SK-N-SH treated with all-trans-retinoic acid at 6 μM for 48 hours (cell line): ENCODE data around the gene EFCAB9.

ENCODE experiments used
- BACH2 ChIP-seq: fragments of 250-450 bp; sonication (Bioruptor Pico); IDR thresholded peaks from 2 replicates; pipeline ENCODE4 v1.9.0; 2021; ENCODE audit warnings: mild to moderate bottlenecking, borderline replicate concordance
- CSDC2 ChIP-seq: fragments of 250-450 bp; sonication (Bioruptor Pico); IDR thresholded peaks from 2 replicates; pipeline ENCODE4 v1.5.0; 2020; ENCODE audit warnings: mild to moderate bottlenecking, moderate library complexity
- ESRRG ChIP-seq: fragments of 250-450 bp; sonication (Bioruptor Pico); IDR thresholded peaks from 2 replicates; pipeline ENCODE4 v1.6.1; 2021; ENCODE audit warnings: mild to moderate bottlenecking
- RARB ChIP-seq: fragments of 250-450 bp; sonication (Bioruptor Pico); IDR thresholded peaks from 2 replicates; pipeline ENCODE4 v1.8.0; 2021; ENCODE audit warnings: mild to moderate bottlenecking, moderate library complexity
- TCF4 ChIP-seq: fragments of 250-450 bp; sonication (Bioruptor Pico); IDR thresholded peaks from 2 replicates; pipeline ENCODE4 v1.8.0; 2021; ENCODE audit warnings: mild to moderate bottlenecking, moderate library complexity, borderline replicate concordance
- TOX ChIP-seq: fragments of 250-450 bp; sonication (Bioruptor Pico); IDR thresholded peaks from 2 replicates; pipeline ENCODE4 v1.8.0; 2021; ENCODE audit warnings: mild to moderate bottlenecking, moderate library complexity, borderline replicate concordance
- ZNF70 ChIP-seq: fragments of 450-650 bp; formaldehyde crosslinking; IDR thresholded peaks from 2 replicates; pipeline ENCODE4 v1.5.0; 2020; ENCODE audit warnings: mild to moderate bottlenecking, moderate library complexity
- TF ChIP-seq, protein P1 (sequence below): fragments of 250-450 bp; sonication (Bioruptor Pico); IDR thresholded peaks from 2 replicates; pipeline ENCODE4 v1.8.0; 2020; ENCODE audit warnings: mild to moderate bottlenecking, moderate library complexity, borderline replicate concordance

DNA sequence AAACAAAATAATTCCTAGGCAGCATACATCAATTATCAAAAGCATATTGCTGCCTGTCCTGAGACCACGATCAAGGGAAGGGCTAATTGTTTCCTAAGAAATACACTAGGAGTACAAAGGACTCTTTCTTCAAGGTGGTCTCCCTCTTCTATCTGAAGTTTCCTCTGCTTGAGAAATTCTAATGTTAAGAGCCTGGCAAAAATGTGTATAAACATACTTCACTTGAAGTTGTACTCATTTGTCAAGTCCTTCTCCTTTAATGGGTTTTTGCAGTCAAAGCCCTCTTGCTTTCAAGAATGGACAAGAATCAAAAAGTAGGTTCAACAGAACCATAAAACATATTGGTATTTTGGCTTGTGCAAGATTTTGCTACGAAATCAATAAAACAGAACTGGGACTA lies 58.5 kb downstream of the EFCAB9 start:
- TF ChIP-seq TOX (CRISPR knock-in tag) = no peak
- no peak for TF ChIP-seq CSDC2 (CRISPR knock-in tag)
- TF ChIP-seq RARB (CRISPR knock-in tag) = no peak
- no peak for TF ChIP-seq BACH2 (CRISPR knock-in tag)
- TF ChIP-seq TCF4 (CRISPR knock-in tag) = no peak
- TF ChIP-seq ZNF70 (CRISPR knock-in tag) = no peak
- TF ChIP-seq, protein P1, sequence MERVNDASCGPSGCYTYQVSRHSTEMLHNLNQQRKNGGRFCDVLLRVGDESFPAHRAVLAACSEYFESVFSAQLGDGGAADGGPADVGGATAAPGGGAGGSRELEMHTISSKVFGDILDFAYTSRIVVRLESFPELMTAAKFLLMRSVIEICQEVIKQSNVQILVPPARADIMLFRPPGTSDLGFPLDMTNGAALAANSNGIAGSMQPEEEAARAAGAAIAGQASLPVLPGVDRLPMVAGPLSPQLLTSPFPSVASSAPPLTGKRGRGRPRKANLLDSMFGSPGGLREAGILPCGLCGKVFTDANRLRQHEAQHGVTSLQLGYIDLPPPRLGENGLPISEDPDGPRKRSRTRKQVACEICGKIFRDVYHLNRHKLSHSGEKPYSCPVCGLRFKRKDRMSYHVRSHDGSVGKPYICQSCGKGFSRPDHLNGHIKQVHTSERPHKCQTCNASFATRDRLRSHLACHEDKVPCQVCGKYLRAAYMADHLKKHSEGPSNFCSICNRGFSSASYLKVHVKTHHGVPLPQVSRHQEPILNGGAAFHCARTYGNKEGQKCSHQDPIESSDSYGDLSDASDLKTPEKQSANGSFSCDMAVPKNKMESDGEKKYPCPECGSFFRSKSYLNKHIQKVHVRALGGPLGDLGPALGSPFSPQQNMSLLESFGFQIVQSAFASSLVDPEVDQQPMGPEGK (CRISPR knock-in tag) = no peak
- TF ChIP-seq ESRRG = no peak
